ENCODE results near the gene INKA2. TPM values are rescaled to one million over a fixed set of nuclear protein-coding genes. Genes with fewer than 3 reads are reported as not detected.
A peak's percentile ranks its signal among the peaks of the same experiment; 100 is the strongest.

INKA2 gene
- total RNA-seq, 1 experiment from 2014 or later, result 1.1 TPM

GRCh38 chr1:111738133-111738435 is 1.1 kb downstream of the INKA2 start:
- DNase-seq, result no peak
- H3K4me3 ChIP-seq, result peak overlapping the region; percentile 56
- no peaks in the 10 kb centered on the region for H3K36me3 ChIP-seq
- no peaks in the 10 kb centered on the region for H3K9me3 ChIP-seq
- peaks cover 9% of the 10 kb centered on the region for H3K27me3 ChIP-seq

GRCh38 chr1:111737216-111738132 is 1.7 kb downstream of the INKA2 start:
- no peak for DNase-seq
- H3K4me3 ChIP-seq, result peak overlapping the region; percentile 56

GRCh38 chr1:111736548-111737215 is 2.5 kb downstream of the INKA2 start:
- H3K27me3 ChIP-seq, result peaks cover 7% of the 10 kb centered on the region
- DNase-seq, result peak; percentile 85
- H3K9me3 ChIP-seq, result no peaks in the 10 kb centered on the region
- no peak overlapping the region for H3K4me3 ChIP-seq
- no peaks in the 10 kb centered on the region for H3K36me3 ChIP-seq

More at GRCh38 chr1:111737216-111738132, 1.7 kb downstream of the INKA2 start:
- Histone ChIP-seq H3K36me3 (no peaks in the 10 kb centered on the region), H3K9me3 (no peaks in the 10 kb centered on the region), H3K27me3 (peaks cover 9% of the 10 kb centered on the region)

GRCh38 chr1:111735858-111736544 is 3.2 kb downstream of the INKA2 start:
- H3K4me3 ChIP-seq, result no peak overlapping the region
- H3K27me3 ChIP-seq, result peaks cover 7% of the 10 kb centered on the region
- H3K9me3 ChIP-seq, result no peaks in the 10 kb centered on the region
- no peaks in the 10 kb centered on the region for H3K36me3 ChIP-seq
- DNase-seq, result no peak

GRCh38 chr1:111735321-111735720 is 3.9 kb downstream of the INKA2 start:
- peaks cover 4% of the 10 kb centered on the region for H3K27me3 ChIP-seq
- no peaks in the 10 kb centered on the region for H3K9me3 ChIP-seq
- DNase-seq, result no peak
- H3K36me3 ChIP-seq, result no peaks in the 10 kb centered on the region
- no peak overlapping the region for H3K4me3 ChIP-seq

GRCh38 chr1:111734856-111735255 is 4.3 kb downstream of the INKA2 start:
- DNase-seq, result no peak
- Histone ChIP-seq H3K27me3 (no peaks in the 10 kb centered on the region), H3K4me3 (no peak overlapping the region), H3K36me3 (no peaks in the 10 kb centered on the region), H3K9me3 (no peaks in the 10 kb centered on the region)

GRCh38 chr1:111734426-111734825 is 4.8 kb downstream of the INKA2 start:
- Histone ChIP-seq H3K9me3 (no peaks in the 10 kb centered on the region), H3K4me3 (no peak overlapping the region), H3K36me3 (no peaks in the 10 kb centered on the region), H3K27me3 (no peaks in the 10 kb centered on the region)
- DNase-seq, result no peak

GRCh38 chr1:111733992-111734341 is 5.2 kb downstream of the INKA2 start:
- no peak for DNase-seq
- H3K9me3 ChIP-seq, result no peaks in the 10 kb centered on the region
- no peaks in the 10 kb centered on the region for H3K27me3 ChIP-seq
- H3K36me3 ChIP-seq, result no peaks in the 10 kb centered on the region
- no peak overlapping the region for H3K4me3 ChIP-seq

GRCh38 chr1:111733183-111733991 is 5.8 kb downstream of the INKA2 start:
- Histone ChIP-seq H3K9me3 (no peaks in the 10 kb centered on the region), H3K4me3 (no peak overlapping the region), H3K27me3 (no peaks in the 10 kb centered on the region), H3K36me3 (no peaks in the 10 kb centered on the region)
- DNase-seq, result peak; percentile 74

GRCh38 chr1:111732718-111733117 is 6.5 kb downstream of the INKA2 start:
- no peaks in the 10 kb centered on the region for H3K9me3 ChIP-seq
- no peaks in the 10 kb centered on the region for H3K36me3 ChIP-seq
- DNase-seq, result no peak
- H3K27me3 ChIP-seq, result no peaks in the 10 kb centered on the region
- H3K4me3 ChIP-seq, result no peak overlapping the region

GRCh38 chr1:111731956-111732355 is 7.2 kb downstream of the INKA2 start:
- Histone ChIP-seq H3K27me3 (no peaks in the 10 kb centered on the region), H3K36me3 (no peaks in the 10 kb centered on the region)
- DNase-seq, result no peak

GRCh38 chr1:111730706-111731105 is 8.5 kb downstream of the INKA2 start:
- H3K36me3 ChIP-seq, result no peaks in the 10 kb centered on the region
- H3K27me3 ChIP-seq, result no peaks in the 10 kb centered on the region
- no peaks in the 10 kb centered on the region for H3K9me3 ChIP-seq
- no peak overlapping the region for H3K4me3 ChIP-seq
- DNase-seq, result no peak

More at GRCh38 chr1:111731956-111732355, 7.2 kb downstream of the INKA2 start:
- no peaks in the 10 kb centered on the region for H3K9me3 ChIP-seq
- H3K4me3 ChIP-seq, result no peak overlapping the region

- Histone ChIP-seq H3K27me3 (no peaks in the 10 kb centered on the region), H3K4me3 (no peak overlapping the region), H3K36me3 (no peaks in the 10 kb centered on the region), H3K9me3 (no peaks in the 10 kb centered on the region)
- no peak for DNase-seq
Observed at GRCh38 chr1:111729946-111730681, 9.1 kb downstream of the INKA2 start.

GRCh38 chr1:111729271-111729921 is 9.8 kb downstream of the INKA2 start:
- Histone ChIP-seq H3K4me3 (no peak overlapping the region), H3K9me3 (no peaks in the 10 kb centered on the region), H3K27me3 (no peaks in the 10 kb centered on the region), H3K36me3 (no peaks in the 10 kb centered on the region)
- no peak for DNase-seq

- no peaks in the 10 kb centered on the region; the same call in 1 of the 2 replicates for H3K9me3 ChIP-seq
- no peak overlapping the region for H3K4me3 ChIP-seq
- H3K36me3 ChIP-seq, result no peaks in the 10 kb centered on the region
- DNase-seq, result no peak
- no peaks in the 10 kb centered on the region for H3K27me3 ChIP-seq
Observed at GRCh38 chr1:111727056-111727455, 12.1 kb downstream of the INKA2 start.

GRCh38 chr1:111725192-111725591 is 14.0 kb downstream of the INKA2 start:
- no peaks in the 10 kb centered on the region; the same call in 1 of the 2 replicates for H3K9me3 ChIP-seq
- no peaks in the 10 kb centered on the region for H3K27me3 ChIP-seq
- no peak overlapping the region for H3K4me3 ChIP-seq
- H3K36me3 ChIP-seq, result no peaks in the 10 kb centered on the region
- no peak for DNase-seq

All from MG63 (cell line).